OCI-LY1 (cell line): ENCODE results near the gene GALNT10.

Source experiments
- H2AFZ ChIP-seq: fragments of 200-600 bp; sonication (generic), shearing (Covaris generic); 2 replicates; pipeline ENCODE4 v1.6.0; 2014; ENCODE audit warnings: antibody characterized with exemption, mild to moderate bottlenecking, low read length
- H3F3A ChIP-seq: fragments of 200-600 bp; sonication (generic), shearing (Covaris generic); 2 replicates; pipeline ENCODE4 v1.6.0; 2014; ENCODE audit warnings: mild to moderate bottlenecking, antibody characterized with exemption, low read length, moderate library complexity; ENCODE audit not compliant: insufficient read depth
- H3K27ac ChIP-seq: fragments of 200-600 bp; sonication (generic); 2 replicates; pipeline ENCODE4 v1.5.1; 2014; ENCODE audit warnings: low read length, mixed run types, mild to moderate bottlenecking, low read depth; ENCODE audit not compliant: poor library complexity, severe bottlenecking
- H3K27me3 ChIP-seq: fragments of 200-600 bp; sonication (generic); 2 replicates; pipeline ENCODE4 v1.6.0; 2014; ENCODE audit warnings: antibody characterized with exemption, mild to moderate bottlenecking, low read length, moderate library complexity; ENCODE audit not compliant: insufficient read depth
- H3K36me3 ChIP-seq: fragments of 200-600 bp; sonication (generic); 2 replicates; pipeline ENCODE4 v1.6.1; 2014; ENCODE audit warnings: mild to moderate bottlenecking, antibody characterized with exemption, low read length, moderate library complexity, mixed read lengths; ENCODE audit not compliant: insufficient read depth
- H3K4me1 ChIP-seq: fragments of 200-600 bp; sonication (generic); 2 replicates; pipeline ENCODE4 v1.5.1; 2014; ENCODE audit warnings: mild to moderate bottlenecking, low read length, moderate library complexity; ENCODE audit not compliant: insufficient read depth, severe bottlenecking
- H3K4me2 ChIP-seq: fragments of 200-600 bp; sonication (generic), shearing (Covaris generic); 2 replicates; pipeline ENCODE4 v1.6.1; 2014; ENCODE audit warnings: low read length
- H3K4me3 ChIP-seq: fragments of 200-600 bp; sonication (generic); 2 replicates; pipeline ENCODE4 v1.5.1; 2014; ENCODE audit warnings: low read length, low read depth, mild to moderate bottlenecking, mixed read lengths; ENCODE audit not compliant: poor library complexity, severe bottlenecking
- H3K79me2 ChIP-seq: fragments of 200-600 bp; shearing (Covaris generic); 2 replicates; pipeline ENCODE4 v1.6.1; 2016; ENCODE audit warnings: mixed run types, low read length, mixed read lengths; ENCODE audit not compliant: insufficient read depth
- H3K9ac ChIP-seq: fragments of 200-600 bp; sonication (generic), shearing (Covaris generic); 2 replicates; pipeline ENCODE4 v1.6.1; 2014; ENCODE audit warnings: mild to moderate bottlenecking, low read length, mixed read lengths
- H3K9me2 ChIP-seq: fragments of 200-600 bp; sonication (generic), shearing (Covaris generic); 2 replicates; pipeline ENCODE4 v1.6.1; 2014; ENCODE audit warnings: low read depth, mild to moderate bottlenecking, low read length, mixed read lengths
- H3K9me3 ChIP-seq: fragments of 200-600 bp; shearing (Covaris generic); 2 replicates; pipeline ENCODE4 v1.6.1; 2014; ENCODE audit warnings: low read length, mixed read lengths
- H4K20me1 ChIP-seq: fragments of 200-600 bp; sonication (generic), shearing (Covaris generic); 2 replicates; pipeline ENCODE4 v1.6.0; 2016; ENCODE audit warnings: mild to moderate bottlenecking, low read length; ENCODE audit not compliant: insufficient read depth
- EZH2 ChIP-seq: fragments of 200-600 bp; sonication (generic), shearing (Covaris generic); IDR thresholded peaks from 2 replicates; pipeline ENCODE4 v1.8.0; 2017; ENCODE audit warnings: borderline replicate concordance, mixed run types, mild to moderate bottlenecking, antibody characterized with exemption, low read length, moderate library complexity, mixed read lengths
- TF ChIP-seq, protein P1 (sequence below): fragments of 200-600 bp; sonication (generic), shearing (Covaris generic); IDR thresholded peaks from 2 replicates; pipeline ENCODE4 v1.5.1; 2017; ENCODE audit warnings: mild to moderate bottlenecking, antibody characterized with exemption, low read length, moderate library complexity, mixed read lengths

The GALNT10 gene

GRCh38 chr5:154257046-154257445 is 66.5 kb downstream of the GALNT10 start:
- H3K27me3 ChIP-seq = no peaks in the 10 kb centered on the region
- no peaks in the 10 kb centered on the region for H4K20me1 ChIP-seq
- H3K36me3 ChIP-seq = no peaks in the 10 kb centered on the region
- H3K27ac ChIP-seq = no peak overlapping the region
- H3K4me2 ChIP-seq = no peak overlapping the region
- H3K9me3 ChIP-seq = no peaks in the 10 kb centered on the region
- no peak overlapping the region for H2AFZ ChIP-seq
- no peaks in the 10 kb centered on the region for H3K9me2 ChIP-seq
- no peaks in the 10 kb centered on the region for H3K79me2 ChIP-seq
- no peaks in the 10 kb centered on the region for H3K4me1 ChIP-seq
- H3K4me3 ChIP-seq = no peak overlapping the region
- no peaks in the 10 kb centered on the region for H3F3A ChIP-seq
- TF ChIP-seq, protein P1, sequence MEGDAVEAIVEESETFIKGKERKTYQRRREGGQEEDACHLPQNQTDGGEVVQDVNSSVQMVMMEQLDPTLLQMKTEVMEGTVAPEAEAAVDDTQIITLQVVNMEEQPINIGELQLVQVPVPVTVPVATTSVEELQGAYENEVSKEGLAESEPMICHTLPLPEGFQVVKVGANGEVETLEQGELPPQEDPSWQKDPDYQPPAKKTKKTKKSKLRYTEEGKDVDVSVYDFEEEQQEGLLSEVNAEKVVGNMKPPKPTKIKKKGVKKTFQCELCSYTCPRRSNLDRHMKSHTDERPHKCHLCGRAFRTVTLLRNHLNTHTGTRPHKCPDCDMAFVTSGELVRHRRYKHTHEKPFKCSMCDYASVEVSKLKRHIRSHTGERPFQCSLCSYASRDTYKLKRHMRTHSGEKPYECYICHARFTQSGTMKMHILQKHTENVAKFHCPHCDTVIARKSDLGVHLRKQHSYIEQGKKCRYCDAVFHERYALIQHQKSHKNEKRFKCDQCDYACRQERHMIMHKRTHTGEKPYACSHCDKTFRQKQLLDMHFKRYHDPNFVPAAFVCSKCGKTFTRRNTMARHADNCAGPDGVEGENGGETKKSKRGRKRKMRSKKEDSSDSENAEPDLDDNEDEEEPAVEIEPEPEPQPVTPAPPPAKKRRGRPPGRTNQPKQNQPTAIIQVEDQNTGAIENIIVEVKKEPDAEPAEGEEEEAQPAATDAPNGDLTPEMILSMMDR = no peak
- TF ChIP-seq EZH2 = no peak
- no peak overlapping the region for H3K9ac ChIP-seq

DNA sequence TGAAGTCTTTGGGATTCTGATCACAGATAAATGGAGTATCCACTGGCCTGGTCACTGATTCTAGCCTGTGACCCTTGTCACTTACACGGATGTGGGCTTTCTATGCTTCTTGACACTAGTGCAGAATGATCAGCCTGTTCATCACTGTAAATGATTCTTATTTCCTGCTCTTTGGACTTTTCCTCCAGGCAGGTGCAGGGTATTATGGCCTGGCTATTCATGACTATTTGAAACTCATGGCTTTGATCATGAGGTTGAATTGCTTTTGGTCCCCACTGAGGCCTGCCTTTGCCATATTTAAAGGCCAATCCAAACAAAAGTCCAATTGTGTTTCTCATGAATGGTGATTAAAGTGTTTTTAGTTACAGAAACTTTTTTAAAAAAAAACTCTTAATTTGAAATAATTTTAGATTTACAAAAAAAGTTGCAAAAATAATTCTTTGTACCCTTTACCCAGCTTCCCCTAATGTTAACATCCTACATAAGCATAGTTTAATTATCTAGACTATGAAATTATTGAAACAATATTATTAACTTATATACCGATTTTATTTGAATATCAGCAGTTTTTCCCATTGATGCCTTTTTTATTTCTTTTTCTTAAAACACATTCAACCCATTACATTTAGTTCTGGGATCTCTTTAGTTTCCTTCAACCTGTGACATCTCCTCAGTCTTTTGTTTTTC is 68.1 kb downstream of the GALNT10 start:
- Histone ChIP-seq H4K20me1 (no peaks in the 10 kb centered on the region), H2AFZ (no peak overlapping the region), H3K9me3 (no peaks in the 10 kb centered on the region), H3K9ac (no peak overlapping the region), H3K27ac (no peak overlapping the region), H3K27me3 (no peaks in the 10 kb centered on the region), H3K4me3 (no peak overlapping the region), H3K79me2 (no peaks in the 10 kb centered on the region), H3K9me2 (no peaks in the 10 kb centered on the region), H3K4me1 (no peaks in the 10 kb centered on the region), H3F3A (no peaks in the 10 kb centered on the region), H3K36me3 (no peaks in the 10 kb centered on the region), H3K4me2 (no peak overlapping the region)
- TF ChIP-seq, protein P1 = no peak
- TF ChIP-seq EZH2 = no peak

GRCh38 chr5:154260224-154260927 is 69.8 kb downstream of the GALNT10 start:
- TF ChIP-seq EZH2 = no peak
- TF ChIP-seq, protein P1 = no peak
- no peaks in the 10 kb centered on the region for H3K36me3 ChIP-seq
- H4K20me1 ChIP-seq = no peaks in the 10 kb centered on the region
- no peaks in the 10 kb centered on the region for H3K27me3 ChIP-seq
- no peaks in the 10 kb centered on the region for H3K4me1 ChIP-seq
- H3F3A ChIP-seq = no peaks in the 10 kb centered on the region
- no peaks in the 10 kb centered on the region for H3K79me2 ChIP-seq
- no peak overlapping the region for H2AFZ ChIP-seq
- H3K4me2 ChIP-seq = no peak overlapping the region
- H3K9me2 ChIP-seq = no peaks in the 10 kb centered on the region
- H3K9ac ChIP-seq = no peak overlapping the region
- no peaks in the 10 kb centered on the region for H3K9me3 ChIP-seq
- no peak overlapping the region for H3K4me3 ChIP-seq
- H3K27ac ChIP-seq = no peak overlapping the region
